ENCODE measurements around the gene KCNK10.

- TF ChIP-seq CTCF (IDR thresholded peaks at IDR 0.05), result no peak
- no peak for TF ChIP-seq POLR2A (IDR thresholded peaks at IDR 0.05)
Observed at GRCh38 chr14:88243946-88244345, 79.1 kb downstream of the KCNK10 start.
